OCI-LY3 (cell line): Measurements from ENCODE around the gene ARID3A.

Source experiments
- H2AFZ ChIP-seq: fragments of 200-600, 300-600 bp; shearing (Covaris generic); 2 replicates; pipeline ENCODE4 v1.6.0; 2014; ENCODE audit warnings: antibody characterized with exemption, low read depth, low read length
- H3K27ac ChIP-seq: fragments of 200-600, 300-600 bp; sonication (generic); 2 replicates; pipeline ENCODE4 v1.5.1; 2014; ENCODE audit warnings: mild to moderate bottlenecking, low read length, moderate library complexity, mixed read lengths
- H3K27me3 ChIP-seq: fragments of 200-600, 300-600 bp; sonication (generic); 2 replicates; pipeline ENCODE4 v1.6.1; 2014; ENCODE audit warnings: low read depth, low read length, mixed read lengths
- H3K36me3 ChIP-seq: fragments of 200-600, 300-600 bp; sonication (generic); replicated peaks from 2 replicates; pipeline ENCODE3; 2014; ENCODE audit warnings: low read depth, low read length, mixed read lengths
- H3K4me1 ChIP-seq: fragments of 300-600, 200-600 bp; sonication (generic); 2 replicates; pipeline ENCODE4 v1.6.1; 2014; ENCODE audit warnings: low read length, mixed read lengths
- H3K4me2 ChIP-seq: fragments of 200-600, 300-600 bp; sonication (generic); 2 replicates; pipeline ENCODE4 v1.6.1; 2014; ENCODE audit warnings: low read length, mixed read lengths
- H3K4me3 ChIP-seq: fragments of 300-600, 200-600 bp; sonication (generic); 2 replicates; pipeline ENCODE4 v1.5.1; 2014; ENCODE audit warnings: antibody characterized with exemption, mild to moderate bottlenecking, low read length, moderate library complexity
- H3K79me2 ChIP-seq: fragments of 300-600, 200-600 bp; shearing (Covaris generic); 2 replicates; pipeline ENCODE4 v1.6.1; 2014; ENCODE audit warnings: mild to moderate bottlenecking, low read length, mixed read lengths
- H3K9ac ChIP-seq: fragments of 300-600, 200-600 bp; shearing (Covaris generic); 2 replicates; pipeline ENCODE4 v1.6.0; 2014; ENCODE audit warnings: mild to moderate bottlenecking, low read length, moderate library complexity
- H3K9me3 ChIP-seq: fragments of 200-600, 300-600 bp; shearing (Covaris generic); 2 replicates; pipeline ENCODE4 v1.6.1; 2014; ENCODE audit warnings: low read length, mixed read lengths; ENCODE audit not compliant: insufficient read depth
- H4K20me1 ChIP-seq: fragments of 200-600, 300-600 bp; sonication (generic); 2 replicates; pipeline ENCODE4 v1.6.1; 2016; ENCODE audit warnings: low read length, mixed read lengths; ENCODE audit not compliant: insufficient read depth
- EZH2phosphoT487 ChIP-seq: fragments of 200-600 bp; shearing (Covaris generic); IDR thresholded peaks from 2 replicates; pipeline ENCODE4 v1.6.1; 2018; ENCODE audit warnings: antibody characterized with exemption, mixed run types, low read depth
- TF ChIP-seq, protein P1 (sequence below): fragments of 200-600, 300-600 bp; sonication (generic); IDR thresholded peaks from 2 replicates; pipeline ENCODE4 v1.5.1; 2014; ENCODE audit warnings: antibody characterized with exemption, low read length, low read depth

Gene ARID3A

DNA sequence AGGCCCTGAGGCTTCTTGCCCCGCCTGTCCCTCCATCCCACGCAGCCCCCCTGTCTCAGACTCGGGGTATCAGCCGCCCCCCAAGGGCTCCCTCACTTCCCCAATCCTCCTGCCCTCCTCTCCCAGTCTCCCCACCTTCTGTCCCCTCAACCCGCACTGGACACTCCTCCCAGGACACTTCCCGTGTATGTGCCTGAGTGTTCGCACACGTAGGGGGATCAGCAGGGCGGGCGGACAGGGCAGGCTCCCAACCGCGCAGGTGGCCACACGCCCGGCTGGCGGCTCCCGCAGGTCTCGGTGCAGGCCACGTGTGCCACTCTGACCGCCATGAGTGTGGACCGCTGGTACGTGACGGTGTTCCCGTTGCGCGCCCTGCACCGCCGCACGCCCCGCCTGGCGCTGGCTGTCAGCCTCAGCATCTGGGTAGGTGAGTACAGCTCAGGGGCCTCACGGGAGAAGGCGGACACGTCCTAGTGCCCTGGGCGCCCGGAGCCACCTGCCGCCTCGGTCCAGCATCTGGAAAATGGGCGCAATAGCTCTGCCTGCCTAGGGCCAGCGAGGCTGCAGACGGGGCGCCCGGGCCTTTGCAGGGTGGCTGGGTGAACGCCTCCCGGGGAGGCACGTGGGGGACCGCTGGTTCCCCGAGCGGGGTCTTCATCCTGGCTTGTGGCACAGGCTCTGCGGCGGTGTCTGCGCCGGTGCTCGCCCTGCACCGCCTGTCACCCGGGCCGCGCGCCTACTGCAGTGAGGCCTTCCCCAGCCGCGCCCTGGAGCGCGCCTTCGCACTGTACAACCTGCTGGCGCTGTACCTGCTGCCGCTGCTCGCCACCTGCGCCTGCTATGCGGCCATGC, 6.4 kb upstream of the ARID3A start:
- H3K27ac ChIP-seq: peak overlapping the region; percentile 66
- no peaks in the 10 kb centered on the region for H3K27me3 ChIP-seq
- peak overlapping the region; percentile 78 for H3K4me3 ChIP-seq
- peak overlapping the region; percentile 93 for H3K4me2 ChIP-seq
- H3K4me1 ChIP-seq: peaks cover 32% of the 10 kb centered on the region
- H4K20me1 ChIP-seq: no peaks in the 10 kb centered on the region
- H2AFZ ChIP-seq: no peak overlapping the region
- H3K9ac ChIP-seq: peak overlapping the region; percentile 68
- peaks cover 10% of the 10 kb centered on the region for H3K79me2 ChIP-seq
- peaks cover 5% of the 10 kb centered on the region for H3K36me3 ChIP-seq
- H3K9me3 ChIP-seq: no peaks in the 10 kb centered on the region
- TF ChIP-seq, protein P1, sequence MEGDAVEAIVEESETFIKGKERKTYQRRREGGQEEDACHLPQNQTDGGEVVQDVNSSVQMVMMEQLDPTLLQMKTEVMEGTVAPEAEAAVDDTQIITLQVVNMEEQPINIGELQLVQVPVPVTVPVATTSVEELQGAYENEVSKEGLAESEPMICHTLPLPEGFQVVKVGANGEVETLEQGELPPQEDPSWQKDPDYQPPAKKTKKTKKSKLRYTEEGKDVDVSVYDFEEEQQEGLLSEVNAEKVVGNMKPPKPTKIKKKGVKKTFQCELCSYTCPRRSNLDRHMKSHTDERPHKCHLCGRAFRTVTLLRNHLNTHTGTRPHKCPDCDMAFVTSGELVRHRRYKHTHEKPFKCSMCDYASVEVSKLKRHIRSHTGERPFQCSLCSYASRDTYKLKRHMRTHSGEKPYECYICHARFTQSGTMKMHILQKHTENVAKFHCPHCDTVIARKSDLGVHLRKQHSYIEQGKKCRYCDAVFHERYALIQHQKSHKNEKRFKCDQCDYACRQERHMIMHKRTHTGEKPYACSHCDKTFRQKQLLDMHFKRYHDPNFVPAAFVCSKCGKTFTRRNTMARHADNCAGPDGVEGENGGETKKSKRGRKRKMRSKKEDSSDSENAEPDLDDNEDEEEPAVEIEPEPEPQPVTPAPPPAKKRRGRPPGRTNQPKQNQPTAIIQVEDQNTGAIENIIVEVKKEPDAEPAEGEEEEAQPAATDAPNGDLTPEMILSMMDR: no peak
- TF ChIP-seq EZH2phosphoT487: no peak

- peak overlapping the region; percentile 68 for H3K9ac ChIP-seq
- peaks cover 29% of the 10 kb centered on the region for H3K4me1 ChIP-seq
- peaks cover 15% of the 10 kb centered on the region for H3K79me2 ChIP-seq
- no peaks in the 10 kb centered on the region for H4K20me1 ChIP-seq
- no peak overlapping the region for H2AFZ ChIP-seq
- H3K4me2 ChIP-seq: peak overlapping the region; percentile 93
- peak overlapping the region; percentile 78 for H3K4me3 ChIP-seq
- H3K36me3 ChIP-seq: peaks cover 5% of the 10 kb centered on the region
- TF ChIP-seq, protein P1: no peak
- no peak for TF ChIP-seq EZH2phosphoT487
- H3K27ac ChIP-seq: peak overlapping the region; percentile 66
- no peaks in the 10 kb centered on the region for H3K9me3 ChIP-seq
- H3K27me3 ChIP-seq: no peaks in the 10 kb centered on the region
Observed at GRCh38 chr19:920051-920864, 5.6 kb upstream of the ARID3A start.

DNA sequence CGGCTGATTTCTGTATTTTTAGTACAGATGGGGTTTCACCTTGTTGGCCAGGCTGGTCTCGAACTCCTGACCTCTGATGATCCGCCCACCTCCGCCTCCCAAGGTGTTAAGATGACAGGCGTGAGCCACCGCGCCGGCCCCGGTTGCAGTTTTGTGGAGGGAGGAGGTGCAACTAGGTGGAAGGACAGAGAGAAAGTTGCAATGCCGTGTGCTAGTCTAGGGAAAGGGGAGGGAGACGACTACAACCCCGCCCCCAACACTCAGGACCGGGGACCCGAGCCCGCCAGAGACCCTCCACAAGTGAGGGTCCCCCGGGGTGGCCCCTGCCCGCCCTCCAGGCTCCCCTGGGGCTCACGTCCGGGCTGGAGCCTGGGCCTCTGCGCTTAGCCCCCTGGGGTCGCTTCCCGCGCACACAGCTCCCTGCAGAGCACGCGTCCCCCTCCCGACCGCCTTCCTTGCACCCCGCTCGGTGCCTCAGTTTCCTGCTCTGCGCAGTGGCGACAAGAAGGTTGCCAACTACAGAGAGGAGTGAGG, 1.2 kb upstream of the ARID3A start:
- TF ChIP-seq, protein P1: no peak
- TF ChIP-seq EZH2phosphoT487: no peak
- no peaks in the 10 kb centered on the region for H3K9me3 ChIP-seq
- H3K79me2 ChIP-seq: peaks cover 43% of the 10 kb centered on the region
- H3K4me1 ChIP-seq: peaks cover 30% of the 10 kb centered on the region
- peaks cover 22% of the 10 kb centered on the region for H3K36me3 ChIP-seq
- peaks cover 18% of the 10 kb centered on the region for H4K20me1 ChIP-seq
- peak overlapping the region; percentile 85 for H3K27ac ChIP-seq
- peak overlapping the region; percentile 85 for H3K4me3 ChIP-seq
- peak overlapping the region; percentile 89 for H3K4me2 ChIP-seq
- no peak overlapping the region for H2AFZ ChIP-seq
- peak overlapping the region; percentile 99 for H3K9ac ChIP-seq
- no peaks in the 10 kb centered on the region for H3K27me3 ChIP-seq

DNA sequence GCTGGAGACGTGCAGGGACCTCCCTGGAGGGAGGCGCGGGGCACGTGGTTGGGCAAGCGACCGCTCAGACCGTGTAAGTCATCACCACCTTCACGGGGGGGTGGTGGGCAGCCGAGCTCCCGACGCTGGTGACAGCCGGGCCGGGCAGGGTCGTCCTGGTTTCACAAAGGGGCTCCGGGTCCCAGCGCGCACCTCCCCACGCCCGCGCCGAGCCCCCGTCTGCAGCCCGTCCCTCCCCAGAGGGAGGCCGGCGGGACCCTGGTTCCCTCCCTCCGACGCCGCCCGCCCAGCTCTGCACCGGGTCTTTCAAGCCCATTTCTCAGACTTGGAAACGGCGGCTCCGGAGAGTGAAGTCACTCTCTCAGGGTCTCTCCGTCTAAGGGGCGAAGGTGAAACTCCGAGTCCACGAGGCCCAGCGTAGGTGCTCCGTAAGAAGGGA, 729 bp upstream of the ARID3A start:
- no peak overlapping the region for H2AFZ ChIP-seq
- peak overlapping the region; percentile 99 for H3K9ac ChIP-seq
- peak overlapping the region; percentile 85 for H3K27ac ChIP-seq

More for the DNA sequence above, 729 bp upstream of the ARID3A start:
- peak overlapping the region; percentile 89 for H3K4me2 ChIP-seq
- TF ChIP-seq EZH2phosphoT487: no peak
- TF ChIP-seq, protein P1: no peak
- H4K20me1 ChIP-seq: peaks cover 22% of the 10 kb centered on the region
- H3K9me3 ChIP-seq: no peaks in the 10 kb centered on the region
- no peaks in the 10 kb centered on the region for H3K27me3 ChIP-seq
- peak overlapping the region; percentile 85 for H3K4me3 ChIP-seq
- H3K79me2 ChIP-seq: peaks cover 43% of the 10 kb centered on the region
- H3K36me3 ChIP-seq: peaks cover 25% of the 10 kb centered on the region
- peaks cover 30% of the 10 kb centered on the region for H3K4me1 ChIP-seq
